Natural killer cell treated with Interleukin-12 subunit alpha and Interleukin-12 subunit beta and Interleukin-15 and Interleukin-18, amount 100 ng/mL, for 72 hours (primary cell): ENCODE results near the gene AUTS2. TPM values are rescaled to one million over a fixed set of nuclear protein-coding genes. Genes with fewer than 3 reads are reported as not detected.

Experiments used
- ATAC-seq, 2 donors: fragments of 150-1000 bp; cut with Tn5 transposase in 1 of 2; sonication (Bioruptor Pico), chemical (Tn5 transposase) in 1 of 2; 2 replicates each; pipeline ENCODE4 v1.10.0; 2021
- DNase-seq: peaks from one replicate; pipeline ENCODE4 v3.0.0; 2022; ENCODE audit warnings: low spot score
- H3K27ac Mint-ChIP-seq, 2 donors: 1 replicate in 1 of 2; 2 replicates in 1 of 2; pipeline ENCODE4 v1.8.0; 2022; ENCODE audit warnings: mixed read lengths in 2 of 2, mild to moderate bottlenecking in 1 of 2, moderate library complexity in 1 of 2
- H3K27me3 Mint-ChIP-seq, 2 donors: 1 replicate in 1 of 2; 2 replicates in 1 of 2; pipeline ENCODE4 v1.8.0; 2022; ENCODE audit warnings: mixed read lengths in 2 of 2
- H3K36me3 Mint-ChIP-seq: one replicate; pipeline ENCODE4 v1.8.0; 2022; ENCODE audit warnings: mixed read lengths
- H3K4me1 Mint-ChIP-seq, 2 donors: 1 replicate in 1 of 2; 2 replicates in 1 of 2; pipeline ENCODE4 v1.8.0; 2022; ENCODE audit warnings: low read depth in 2 of 2, mixed read lengths in 2 of 2, mild to moderate bottlenecking in 1 of 2
- H3K4me3 Mint-ChIP-seq: one replicate; pipeline ENCODE4 v1.8.0; 2022; ENCODE audit warnings: mixed read lengths
- H3K9me3 Mint-ChIP-seq: 2 replicates; pipeline ENCODE4 v1.8.0; 2022; ENCODE audit warnings: mixed read lengths
- total RNA-seq, 2 donors: library from RNA; stranded (reverse); gene quantifications; one replicate each; pipeline ENCODE4 v1.2.3, GENCODE V29; 2022

The AUTS2 gene
- total RNA-seq, 2 donors from 2014 or later, result 14.3 to 43.0 TPM

DNA sequence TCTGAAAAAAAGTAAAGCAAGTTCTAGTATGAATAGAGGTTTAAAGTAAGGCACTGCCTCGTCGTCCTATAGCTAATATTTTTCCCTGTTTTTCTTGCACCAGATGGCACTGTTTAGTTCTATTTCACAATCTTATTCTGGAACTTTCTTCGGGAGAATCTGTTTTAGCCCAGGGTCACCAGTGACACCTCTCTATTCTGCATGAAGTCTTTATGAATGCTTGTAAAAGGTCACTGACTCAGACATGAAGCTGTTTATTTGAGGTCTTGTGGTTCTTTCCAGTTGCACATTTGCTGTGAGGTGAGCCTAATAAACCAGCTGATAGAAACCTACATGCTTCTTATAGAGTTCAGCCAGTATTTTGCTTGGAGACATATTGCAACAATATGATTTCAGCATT is 444.3 kb downstream of the AUTS2 start:
- DNase-seq, result no peak
- Mint-ChIP-seq H3K4me1 (peaks cover 0 to 3% of the 10 kb centered on the region in 2 donors), H3K27me3 (no peaks in the 10 kb centered on the region), H3K27ac (no peak overlapping the region), H3K36me3 (no peaks in the 10 kb centered on the region), H3K4me3 (no peak overlapping the region), H3K9me3 (no peaks in the 10 kb centered on the region)
- ATAC-seq, result no peak

DNA sequence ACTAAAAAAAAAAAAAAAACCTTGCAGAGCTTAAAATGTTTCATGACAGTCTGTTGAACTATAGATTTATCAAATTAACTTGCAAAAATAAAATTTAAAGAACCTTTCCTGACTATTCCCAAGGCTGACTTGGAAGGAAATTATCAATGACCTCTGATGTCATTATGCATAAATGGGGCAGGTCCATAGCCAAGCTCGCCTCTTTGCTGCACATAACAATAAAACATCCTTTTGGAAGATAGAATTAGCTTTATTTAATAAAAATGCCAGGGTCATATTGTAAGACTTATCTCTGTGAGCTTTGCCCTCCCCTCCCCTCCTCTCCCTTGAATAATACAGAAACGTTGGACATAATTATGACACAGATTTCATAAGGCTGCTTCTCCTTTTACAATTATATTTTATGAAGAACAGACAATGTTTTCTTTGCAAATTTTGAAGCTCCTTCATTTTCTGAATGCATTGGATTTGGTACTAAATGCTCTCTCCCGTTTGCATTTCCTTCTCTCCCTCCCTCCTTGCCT is 444.8 kb downstream of the AUTS2 start:
- no peak overlapping the region for H3K27ac Mint-ChIP-seq
- no peaks in the 10 kb centered on the region for H3K36me3 Mint-ChIP-seq
- ATAC-seq (no peak), DNase-seq (no peak)
- H3K4me1 Mint-ChIP-seq, result peaks cover 0 to 3% of the 10 kb centered on the region in 2 donors
- no peaks in the 10 kb centered on the region for H3K9me3 Mint-ChIP-seq
- no peaks in the 10 kb centered on the region for H3K27me3 Mint-ChIP-seq
- H3K4me3 Mint-ChIP-seq, result no peak overlapping the region

DNA sequence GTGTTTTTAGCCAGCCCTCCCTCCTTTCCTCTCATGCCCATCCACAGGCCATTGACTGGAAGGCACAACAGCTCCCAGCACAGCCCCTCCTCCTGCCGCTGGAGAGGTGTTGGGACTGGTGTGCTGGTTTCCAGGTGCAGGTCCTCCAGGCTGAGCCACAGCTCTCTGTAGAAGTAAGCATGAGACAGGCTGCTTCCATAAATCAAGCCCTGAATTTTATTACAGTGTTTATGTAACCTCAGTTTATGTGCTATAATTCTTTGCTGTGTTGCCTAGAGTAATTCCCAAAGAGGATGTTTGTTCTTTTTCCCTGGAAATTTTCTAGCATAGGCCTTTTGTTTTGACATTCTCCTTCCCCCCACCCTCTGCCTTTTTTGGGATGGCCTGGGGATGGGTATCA is 445.8 kb downstream of the AUTS2 start:
- H3K27me3 Mint-ChIP-seq, result no peaks in the 10 kb centered on the region
- H3K9me3 Mint-ChIP-seq, result no peaks in the 10 kb centered on the region
- no peak for DNase-seq
- no peaks in the 10 kb centered on the region for H3K36me3 Mint-ChIP-seq
- H3K27ac Mint-ChIP-seq, result no peak overlapping the region
- no peak overlapping the region for H3K4me3 Mint-ChIP-seq
- H3K4me1 Mint-ChIP-seq, result peaks cover 0 to 3% of the 10 kb centered on the region in 2 donors
- no peak for ATAC-seq

DNA sequence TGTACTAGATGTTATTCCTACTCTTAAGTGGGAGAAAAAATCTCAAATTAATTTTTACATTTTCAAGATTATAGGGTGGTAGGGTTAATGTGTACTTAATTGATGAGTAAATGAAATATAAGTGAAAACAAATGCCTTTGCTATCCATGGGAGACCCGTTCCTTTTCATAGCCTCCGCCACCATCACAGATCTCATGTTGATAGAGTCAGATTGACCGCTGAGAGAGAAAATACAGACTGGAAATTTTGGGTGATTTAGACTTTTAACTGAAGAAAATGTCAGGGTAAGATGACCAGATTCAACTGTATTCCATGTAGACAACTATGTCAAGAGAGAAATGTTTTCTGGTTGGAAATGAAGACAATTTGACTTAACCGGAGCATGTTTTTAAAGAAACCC is 446.2 kb downstream of the AUTS2 start:
- Mint-ChIP-seq H3K36me3 (no peaks in the 10 kb centered on the region), H3K9me3 (no peaks in the 10 kb centered on the region), H3K27ac (no peak overlapping the region), H3K27me3 (no peaks in the 10 kb centered on the region), H3K4me3 (no peak overlapping the region), H3K4me1 (peaks cover 0 to 3% of the 10 kb centered on the region in 2 donors)
- ATAC-seq (no peak), DNase-seq (no peak)

DNA sequence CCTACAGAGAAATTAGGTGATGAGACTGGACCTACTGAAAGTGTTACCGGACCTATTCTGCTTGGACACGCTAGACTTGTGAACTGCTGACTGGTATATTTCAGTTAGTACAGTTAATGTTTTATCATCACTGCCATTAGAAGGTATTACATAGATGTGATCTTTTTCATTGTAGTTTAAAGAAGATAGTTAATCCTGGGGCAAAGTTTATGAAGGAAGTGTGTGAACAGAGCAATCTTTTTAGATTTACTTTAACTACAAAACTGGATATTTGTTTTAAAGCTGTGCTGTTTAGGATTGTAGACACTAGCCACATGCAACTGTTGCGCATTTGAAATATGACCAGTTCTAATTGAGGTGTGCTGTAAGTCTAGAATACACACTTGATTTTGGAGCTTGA is 446.7 kb downstream of the AUTS2 start:
- DNase-seq (no peak), ATAC-seq (no peak)
- H3K27ac Mint-ChIP-seq, result no peak overlapping the region
- H3K27me3 Mint-ChIP-seq, result no peaks in the 10 kb centered on the region
- no peaks in the 10 kb centered on the region for H3K36me3 Mint-ChIP-seq
- no peaks in the 10 kb centered on the region for H3K9me3 Mint-ChIP-seq
- H3K4me1 Mint-ChIP-seq, result peaks cover 0 to 3% of the 10 kb centered on the region in 2 donors
- no peak overlapping the region for H3K4me3 Mint-ChIP-seq

DNA sequence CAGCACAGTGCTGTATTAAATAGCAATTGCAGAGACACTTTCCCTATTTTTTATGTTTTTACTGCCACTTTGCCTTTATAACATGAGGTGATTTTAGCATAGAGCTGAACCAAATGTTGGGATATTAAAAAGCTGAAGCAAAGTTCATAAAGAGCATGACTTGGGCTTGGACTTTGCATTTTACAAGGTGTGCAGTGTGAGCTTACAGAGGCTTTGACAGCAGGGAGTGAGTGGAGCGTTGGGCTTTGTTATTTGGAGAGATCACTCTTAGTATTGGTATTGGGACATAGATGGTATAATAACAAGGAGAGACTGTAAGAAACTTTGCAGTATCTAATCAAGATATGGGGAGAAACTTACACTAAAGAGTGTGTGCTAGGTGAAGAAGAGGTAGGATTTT is 449.1 kb downstream of the AUTS2 start:
- no peak for ATAC-seq
- no peaks in the 10 kb centered on the region for H3K9me3 Mint-ChIP-seq
- H3K27ac Mint-ChIP-seq, result no peak overlapping the region

DNA sequence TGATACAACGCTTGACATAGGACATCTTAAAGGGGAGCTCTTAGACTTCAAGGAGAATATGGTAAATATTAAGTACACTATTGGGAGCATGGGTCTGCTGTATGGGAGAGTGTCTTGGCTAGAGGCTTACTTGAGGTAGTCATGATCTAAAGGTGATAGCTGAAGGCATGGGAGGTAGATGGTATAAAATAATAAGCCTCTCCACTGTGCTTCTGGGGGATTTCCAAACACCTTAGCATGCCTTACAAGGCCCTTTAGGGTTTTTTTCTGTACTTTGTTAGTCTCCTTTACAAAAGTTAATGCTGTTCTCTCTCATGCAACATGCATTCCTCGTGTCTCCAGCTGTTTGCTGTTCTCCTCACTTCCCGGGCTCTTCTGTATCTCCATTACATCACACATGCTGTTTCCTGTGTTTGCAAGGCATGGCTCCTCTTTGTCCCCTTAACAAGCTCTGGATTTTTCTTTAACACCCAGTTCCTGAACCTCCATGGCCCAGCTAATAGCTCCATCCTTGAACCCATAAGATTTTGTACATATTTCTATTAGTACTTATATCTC is 449.7 kb downstream of the AUTS2 start:
- Mint-ChIP-seq H3K27ac (no peak overlapping the region), H3K9me3 (no peaks in the 10 kb centered on the region), H3K4me1 (peaks cover 0 to 3% of the 10 kb centered on the region in 2 donors), H3K27me3 (no peaks in the 10 kb centered on the region), H3K36me3 (no peaks in the 10 kb centered on the region), H3K4me3 (no peak overlapping the region)
- ATAC-seq (no peak), DNase-seq (no peak)

More for the DNA sequence above, 449.1 kb downstream of the AUTS2 start:
- no peak for DNase-seq
- H3K4me3 Mint-ChIP-seq, result no peak overlapping the region
- peaks cover 0 to 3% of the 10 kb centered on the region in 2 donors for H3K4me1 Mint-ChIP-seq
- H3K36me3 Mint-ChIP-seq, result no peaks in the 10 kb centered on the region
- H3K27me3 Mint-ChIP-seq, result no peaks in the 10 kb centered on the region

DNA sequence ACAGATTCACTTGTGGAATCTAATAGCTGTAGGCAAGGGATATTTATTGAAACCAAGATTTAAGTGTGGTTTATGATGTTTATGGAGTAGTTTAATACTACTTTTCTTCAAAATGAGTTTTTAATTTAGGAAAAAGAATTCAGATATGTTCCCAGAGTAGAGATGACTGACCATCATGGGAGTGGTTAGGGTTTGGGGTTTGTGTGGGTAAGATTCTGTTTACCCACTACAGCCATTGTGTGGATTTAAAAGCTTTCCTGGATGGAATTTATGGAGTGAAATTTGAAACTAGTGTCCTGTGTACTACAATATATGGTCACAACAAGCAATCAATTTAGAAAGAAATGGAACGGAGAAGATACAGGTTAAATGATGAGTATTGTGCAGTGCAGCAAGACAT is 453.5 kb downstream of the AUTS2 start:
- Mint-ChIP-seq H3K4me1 (no peaks in the 10 kb centered on the region), H3K4me3 (no peak overlapping the region), H3K9me3 (no peaks in the 10 kb centered on the region), H3K36me3 (no peaks in the 10 kb centered on the region), H3K27ac (no peak overlapping the region), H3K27me3 (peaks cover 0 to 3% of the 10 kb centered on the region in 2 donors)
- DNase-seq, result no peak
- no peak for ATAC-seq

DNA sequence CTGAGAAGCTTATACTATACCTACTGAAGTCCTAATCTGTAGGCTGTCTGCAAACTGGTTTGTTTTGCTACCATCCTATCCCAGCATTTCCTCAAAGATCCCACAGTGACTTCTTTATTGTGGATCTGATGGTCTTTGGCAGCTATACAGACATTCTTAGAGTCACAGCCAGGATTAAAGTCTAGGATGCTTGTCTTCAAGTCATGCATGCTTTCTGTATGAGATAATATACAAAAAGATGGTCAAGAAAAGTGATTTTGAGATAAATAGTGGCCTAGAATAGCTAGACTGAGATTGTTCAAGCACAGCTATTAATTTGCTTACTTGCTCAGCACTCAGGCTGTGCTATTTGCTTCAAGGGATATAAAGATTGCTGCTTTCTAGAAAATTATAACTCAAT is 454.4 kb downstream of the AUTS2 start:
- no peak overlapping the region for H3K4me3 Mint-ChIP-seq
- H3K27me3 Mint-ChIP-seq, result peaks cover 0 to 3% of the 10 kb centered on the region in 2 donors
- no peak for ATAC-seq
- no peak overlapping the region for H3K27ac Mint-ChIP-seq
- H3K9me3 Mint-ChIP-seq, result no peaks in the 10 kb centered on the region
- no peak for DNase-seq
- H3K36me3 Mint-ChIP-seq, result no peaks in the 10 kb centered on the region
- H3K4me1 Mint-ChIP-seq, result no peaks in the 10 kb centered on the region

DNA sequence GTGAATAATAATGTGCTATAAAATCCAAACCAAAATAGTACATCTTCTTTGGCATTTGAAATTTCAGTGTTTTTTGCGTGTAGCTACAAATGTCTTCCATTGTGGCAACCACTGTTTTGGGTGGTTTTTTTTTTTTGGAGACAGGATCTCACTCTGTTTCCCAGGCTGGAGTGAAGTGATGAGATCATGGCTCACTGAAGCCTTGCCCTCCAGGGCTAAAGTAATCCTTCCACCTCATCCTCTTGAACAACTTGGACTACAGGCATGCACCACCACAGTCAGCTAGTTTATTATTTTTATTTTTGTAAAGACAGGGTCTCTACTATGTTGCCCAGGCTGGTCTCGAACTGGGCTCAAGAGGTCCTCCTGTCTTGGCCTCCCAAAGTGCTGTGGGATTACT is 455.1 kb downstream of the AUTS2 start:
- no peak overlapping the region for H3K4me3 Mint-ChIP-seq
- DNase-seq, result no peak
- no peaks in the 10 kb centered on the region for H3K36me3 Mint-ChIP-seq
- no peaks in the 10 kb centered on the region for H3K4me1 Mint-ChIP-seq
- no peak for ATAC-seq
- H3K27ac Mint-ChIP-seq, result no peak overlapping the region
- H3K27me3 Mint-ChIP-seq, result peaks cover 0 to 3% of the 10 kb centered on the region in 2 donors
- no peaks in the 10 kb centered on the region for H3K9me3 Mint-ChIP-seq

DNA sequence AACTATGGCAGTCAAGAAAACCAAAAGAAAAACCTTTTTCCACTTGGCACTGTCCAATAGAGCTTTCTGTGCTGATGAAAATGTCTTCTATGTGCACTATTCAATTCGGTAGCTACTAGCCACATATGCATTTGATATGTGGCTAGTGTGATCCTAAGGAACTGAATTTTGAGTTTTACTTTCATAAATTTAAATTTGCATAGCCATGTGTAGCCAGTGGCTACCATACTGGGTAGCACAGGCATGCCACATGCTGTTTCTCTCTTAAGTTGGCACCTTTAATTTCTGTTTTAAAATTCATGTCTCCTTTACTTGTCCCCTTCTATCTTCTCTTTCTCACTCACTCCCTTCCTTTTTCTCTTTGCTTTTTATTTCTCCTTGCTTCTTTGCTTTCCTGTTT is 455.7 kb downstream of the AUTS2 start:
- no peak for ATAC-seq
- peaks cover 0 to under 1% of the 10 kb centered on the region in 2 donors for H3K4me1 Mint-ChIP-seq
- H3K36me3 Mint-ChIP-seq, result no peaks in the 10 kb centered on the region
- H3K4me3 Mint-ChIP-seq, result no peak overlapping the region
- peaks cover 0 to 3% of the 10 kb centered on the region in 2 donors for H3K27me3 Mint-ChIP-seq
- DNase-seq, result no peak
- H3K9me3 Mint-ChIP-seq, result no peaks in the 10 kb centered on the region
- no peak overlapping the region for H3K27ac Mint-ChIP-seq

DNA sequence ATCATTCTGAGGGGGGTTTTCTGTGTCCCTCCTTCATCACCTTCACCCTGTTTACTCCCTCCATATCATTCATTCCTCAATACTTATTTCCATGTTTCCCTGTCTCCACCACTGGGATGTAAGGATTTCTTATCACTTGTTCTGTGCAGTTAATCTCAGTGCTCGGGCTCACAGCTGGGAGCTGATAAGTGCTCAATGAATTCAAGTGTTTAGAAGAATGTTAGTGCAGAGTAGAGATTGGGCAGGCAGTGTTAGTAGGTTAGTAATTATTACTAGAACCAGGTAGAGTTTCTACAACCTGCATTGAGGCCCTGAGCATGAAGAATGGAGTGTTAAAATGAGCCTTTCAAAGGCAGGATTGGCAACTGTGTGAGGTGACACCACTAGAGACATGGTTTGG is 458.1 kb downstream of the AUTS2 start:
- ATAC-seq (no peak), DNase-seq (no peak)
- H3K27ac Mint-ChIP-seq, result no peak overlapping the region
- peaks cover 0 to 3% of the 10 kb centered on the region in 2 donors for H3K27me3 Mint-ChIP-seq
- H3K9me3 Mint-ChIP-seq, result no peaks in the 10 kb centered on the region
- H3K36me3 Mint-ChIP-seq, result no peaks in the 10 kb centered on the region
- H3K4me1 Mint-ChIP-seq, result peaks cover 19 to 20% of the 10 kb centered on the region in 2 donors
- no peak overlapping the region for H3K4me3 Mint-ChIP-seq

DNA sequence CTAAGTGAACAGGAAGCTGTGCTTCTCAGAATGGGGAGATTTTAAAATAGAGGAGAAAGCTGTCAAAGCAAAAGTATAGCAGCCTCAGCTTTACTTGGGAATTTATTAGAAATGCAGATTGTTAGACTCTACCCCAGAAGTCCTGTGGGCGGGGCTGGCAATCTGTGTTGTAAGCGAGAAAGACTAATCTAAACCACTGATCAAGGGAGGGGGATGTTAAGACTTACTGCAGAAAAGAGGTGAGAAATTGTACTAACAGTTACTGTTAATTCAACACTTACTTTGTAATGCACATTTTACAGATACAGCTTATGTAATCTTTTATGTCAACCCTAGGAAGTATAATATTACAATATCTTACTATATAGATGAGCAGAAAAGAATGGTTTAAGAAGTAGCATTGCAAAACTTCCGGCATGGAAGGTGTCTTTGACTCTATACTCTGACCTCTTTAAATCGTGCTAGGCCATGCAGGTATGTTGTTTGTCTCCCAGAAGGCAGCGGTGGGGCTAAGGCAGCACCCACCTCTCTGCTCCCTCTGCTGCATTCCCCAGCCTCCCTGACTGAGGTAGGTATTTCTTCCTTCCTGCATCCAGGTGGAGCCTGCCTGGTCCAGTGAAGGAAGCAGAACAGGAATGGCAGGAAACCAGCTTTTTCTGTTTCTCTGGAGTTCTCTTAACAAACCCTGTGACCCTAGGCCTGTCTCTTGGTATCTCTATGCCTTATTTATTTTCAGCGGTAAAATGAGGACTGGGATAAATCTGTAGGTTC is 462.2 kb downstream of the AUTS2 start:
- Mint-ChIP-seq H3K4me3 (peak overlapping the region; percentile 28), H3K4me1 (peaks cover 35 to 38% of the 10 kb centered on the region in 2 donors), H3K36me3 (no peaks in the 10 kb centered on the region), H3K9me3 (no peaks in the 10 kb centered on the region), H3K27me3 (peaks cover 0 to 2% of the 10 kb centered on the region in 2 donors), H3K27ac (no peak overlapping the region)
- ATAC-seq (peak; percentile 74 to 87), DNase-seq (peak; percentile 68)

DNA sequence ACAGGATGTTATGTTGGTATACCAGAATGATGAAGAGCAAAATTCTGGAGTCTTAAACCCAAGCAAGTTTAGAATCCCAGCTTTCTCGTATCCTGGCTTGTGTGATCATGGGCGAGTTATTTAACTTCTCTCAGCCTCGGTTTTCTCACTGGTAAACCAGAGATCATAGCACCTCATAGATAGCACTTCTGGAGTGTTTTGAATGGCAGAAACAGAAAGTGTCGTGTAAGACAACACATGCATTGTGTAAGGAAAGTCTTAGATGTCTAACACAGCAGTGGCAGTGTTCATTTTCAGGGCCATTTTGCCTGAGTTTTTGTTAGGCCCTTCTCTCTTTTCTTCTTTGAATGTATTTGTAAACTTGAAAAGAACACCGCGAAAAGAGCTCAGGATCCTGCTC is 465.1 kb downstream of the AUTS2 start:
- ATAC-seq (peak; percentile 58 to 77), DNase-seq (no peak)
- Mint-ChIP-seq H3K27ac (peak overlapping the region in 1 of 2 donors; percentile 40), H3K9me3 (no peaks in the 10 kb centered on the region), H3K27me3 (peaks cover 0 to 2% of the 10 kb centered on the region in 2 donors), H3K4me3 (peak overlapping the region; percentile 1), H3K36me3 (no peaks in the 10 kb centered on the region), H3K4me1 (peaks cover 35 to 38% of the 10 kb centered on the region in 2 donors)
